ENCODE measurements around the gene DOCK6. TPM values are rescaled to one million over a fixed set of nuclear protein-coding genes. Genes with fewer than 3 reads are reported as not detected.

Gene DOCK6
- total and polyA plus RNA-seq, 5 donors from 2014 or later: 0.07 to 2.8 (median 0.59) TPM; not detected in 1

DNA sequence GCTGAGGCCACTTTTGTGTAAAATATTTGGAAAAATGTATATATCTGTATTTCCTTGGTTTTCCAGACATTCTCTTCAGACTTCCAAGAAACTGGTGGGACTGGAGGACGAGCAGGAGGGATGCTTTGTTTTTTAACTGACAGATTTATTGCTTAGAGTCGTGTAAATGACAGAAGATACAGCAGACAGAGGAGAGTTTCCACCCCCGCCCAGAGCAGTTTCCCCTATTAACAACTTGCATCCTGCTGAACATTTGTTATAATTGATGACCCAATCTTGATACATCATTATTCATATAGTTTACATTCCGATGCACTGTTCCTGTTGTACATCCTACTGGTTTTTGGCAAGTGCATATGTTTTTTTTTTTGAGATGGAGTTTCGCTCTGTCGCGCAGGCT lies 7.1 kb upstream of the DOCK6 start:
- ATAC-seq (ENCODE audit: low read depth in 2 of 2): no peak
- Mint-ChIP-seq H3K27me3 (peaks cover 28% of the 10 kb centered on the region), H3K36me3 (no peaks in the 10 kb centered on the region), H3K27ac (peak overlapping the region in 1 of 3 donors; percentile 38), H3K4me3 (no peak overlapping the region), H3K9me3 (peaks cover 0 to 3% (median 0%) of the 10 kb centered on the region in 7 donors), H3K4me1 (peaks cover 0 to 5% (median 0%) of the 10 kb centered on the region in 4 donors)
- H3K27me3 ChIP-seq (ENCODE audit: control insufficient read depth, insufficient read depth, low read length): peaks cover 2% of the 10 kb centered on the region
- H3K4me1 ChIP-seq (ENCODE audit: control insufficient read depth, insufficient read depth, low read length, poor library complexity, severe bottlenecking): no peaks in the 10 kb centered on the region
- no peaks in the 10 kb centered on the region for H3K9me3 ChIP-seq (ENCODE audit: control insufficient read depth in 2 of 2, low read length in 2 of 2)
- no peak overlapping the region for H3K4me3 ChIP-seq (ENCODE audit: low read depth, low read length)
- no peaks in the 10 kb centered on the region for H3K36me3 ChIP-seq (ENCODE audit: control insufficient read depth, insufficient read depth, low read length)
- no peak overlapping the region for H3K27ac ChIP-seq (ENCODE audit: insufficient read depth, low read length, poor library complexity, severe bottlenecking)
- no peak for DNase-seq

DNA sequence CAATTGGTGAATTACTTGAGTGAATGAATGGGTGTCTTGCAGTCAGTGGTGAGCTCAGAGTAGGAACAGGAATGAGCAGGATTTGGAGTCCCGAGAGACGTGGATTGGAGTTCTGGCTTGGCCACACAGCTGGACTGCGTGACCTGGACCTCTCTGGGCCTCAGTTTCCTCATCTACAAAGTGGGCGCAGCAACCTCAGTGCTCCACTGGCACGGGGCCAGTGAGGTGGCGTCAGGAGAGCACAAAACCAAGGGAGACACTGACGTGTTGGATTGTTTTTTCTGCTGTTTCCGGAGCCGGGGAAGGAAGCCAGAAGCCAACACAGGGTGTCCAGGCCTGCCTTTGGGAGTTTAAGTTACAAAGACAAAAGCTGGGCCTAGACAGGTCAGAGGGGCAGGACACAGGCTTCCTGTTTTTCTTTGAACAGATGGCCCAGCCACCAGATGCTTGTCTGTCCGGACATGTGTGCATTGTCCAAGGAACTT lies 6.5 kb upstream of the DOCK6 start:
- DNase-seq (no peak), ATAC-seq (ENCODE audit: low read depth in 2 of 2) (no peak)
- no peaks in the 10 kb centered on the region for H3K36me3 Mint-ChIP-seq
- Histone ChIP-seq H3K4me3 (ENCODE audit: low read depth, low read length) (no peak overlapping the region), H3K27me3 (ENCODE audit: control insufficient read depth, insufficient read depth, low read length) (peaks cover 2% of the 10 kb centered on the region), H3K9me3 (ENCODE audit: control insufficient read depth in 2 of 2, low read length in 2 of 2) (no peaks in the 10 kb centered on the region), H3K27ac (ENCODE audit: insufficient read depth, low read length, poor library complexity, severe bottlenecking) (no peak overlapping the region), H3K4me1 (ENCODE audit: control insufficient read depth, insufficient read depth, low read length, poor library complexity, severe bottlenecking) (no peaks in the 10 kb centered on the region), H3K36me3 (ENCODE audit: control insufficient read depth, insufficient read depth, low read length) (no peaks in the 10 kb centered on the region)
- peaks cover 0 to 3% (median 0%) of the 10 kb centered on the region in 7 donors for H3K9me3 Mint-ChIP-seq
- H3K4me3 Mint-ChIP-seq: no peak overlapping the region
- peaks cover 0 to 5% (median 0%) of the 10 kb centered on the region in 4 donors for H3K4me1 Mint-ChIP-seq
- H3K27ac Mint-ChIP-seq: no peak overlapping the region
- peaks cover 28% of the 10 kb centered on the region for H3K27me3 Mint-ChIP-seq

DNA sequence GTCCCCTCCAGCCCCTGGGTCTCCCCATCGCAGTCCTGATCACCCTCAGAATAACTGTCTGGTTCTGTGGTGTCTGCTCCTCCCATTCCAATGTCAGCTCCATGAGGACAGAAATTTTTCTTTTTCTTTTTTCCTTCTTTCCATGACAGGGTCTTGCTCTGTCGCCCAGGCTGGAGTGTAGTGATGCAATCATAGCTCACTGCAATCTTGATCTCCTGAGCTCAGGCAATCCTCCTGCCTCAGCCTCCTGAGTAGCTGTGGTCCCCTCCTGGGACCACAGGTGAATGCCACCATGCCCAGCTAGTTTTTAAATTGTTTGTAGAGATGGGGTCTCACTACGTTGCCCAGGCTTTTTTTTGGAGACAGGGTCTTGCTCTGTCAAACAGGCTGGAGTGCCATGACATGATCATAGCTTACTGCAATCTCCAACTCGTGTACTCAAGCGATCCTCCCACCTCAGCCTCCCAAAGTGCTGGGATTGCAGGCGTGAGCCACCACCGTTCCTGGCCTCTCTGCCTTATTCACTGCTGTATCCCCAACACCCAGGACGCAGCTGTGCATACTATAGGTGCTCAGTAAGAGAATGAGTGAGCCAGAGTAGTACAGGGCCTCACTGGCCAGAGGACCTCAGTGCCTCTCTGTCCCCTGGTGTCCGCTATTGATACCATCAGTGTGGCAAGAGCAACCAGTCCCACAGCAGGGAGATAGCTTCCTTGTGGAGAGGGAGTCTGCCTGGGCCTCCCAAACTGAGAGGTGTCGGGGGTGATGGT lies 5.2 kb upstream of the DOCK6 start:
- DNase-seq: no peak
- ATAC-seq (ENCODE audit: low read depth in 2 of 2): no peak
- Histone ChIP-seq H3K27ac (ENCODE audit: insufficient read depth, low read length, poor library complexity, severe bottlenecking) (no peak overlapping the region), H3K27me3 (ENCODE audit: control insufficient read depth, insufficient read depth, low read length) (peaks cover 7% of the 10 kb centered on the region), H3K36me3 (ENCODE audit: control insufficient read depth, insufficient read depth, low read length) (no peaks in the 10 kb centered on the region), H3K9me3 (ENCODE audit: control insufficient read depth in 2 of 2, low read length in 2 of 2) (no peaks in the 10 kb centered on the region), H3K4me1 (ENCODE audit: control insufficient read depth, insufficient read depth, low read length, poor library complexity, severe bottlenecking) (peaks cover 3% of the 10 kb centered on the region), H3K4me3 (ENCODE audit: low read depth, low read length) (no peak overlapping the region)
- H3K4me3 Mint-ChIP-seq: peak overlapping the region in 1 of 4 donors; percentile 68
- H3K36me3 Mint-ChIP-seq: no peaks in the 10 kb centered on the region
- peaks cover 0 to 3% (median 0%) of the 10 kb centered on the region in 7 donors for H3K9me3 Mint-ChIP-seq
- H3K27ac Mint-ChIP-seq: no peak overlapping the region
- H3K4me1 Mint-ChIP-seq: peaks cover 0 to 4% (median 0%) of the 10 kb centered on the region in 4 donors
- peaks cover 28% of the 10 kb centered on the region for H3K27me3 Mint-ChIP-seq

DNA sequence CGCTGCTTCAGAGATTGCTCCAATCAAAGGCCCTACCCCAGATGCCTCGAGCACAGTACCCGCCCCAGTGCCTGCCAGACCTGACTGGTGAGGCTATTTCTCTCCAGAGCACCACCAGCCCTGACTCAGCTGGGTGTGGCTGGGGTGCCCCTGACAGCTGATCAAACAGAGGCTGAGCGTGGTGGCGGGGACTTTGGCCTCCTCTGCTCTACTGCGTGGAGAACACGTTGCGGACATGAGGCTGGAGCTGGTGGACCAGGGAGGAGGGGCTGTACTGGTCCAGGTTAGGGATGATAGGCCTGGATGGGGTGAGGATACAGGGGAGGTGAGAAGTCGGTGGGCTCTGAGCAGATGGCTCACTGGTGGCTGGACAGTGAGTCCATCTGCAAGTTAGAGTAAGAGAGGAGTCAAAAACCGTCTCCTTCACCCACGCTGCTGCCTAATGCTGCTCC lies 3.5 kb upstream of the DOCK6 start:
- H3K4me1 ChIP-seq (ENCODE audit: control insufficient read depth, insufficient read depth, low read length, poor library complexity, severe bottlenecking): peaks cover 9% of the 10 kb centered on the region
- no peaks in the 10 kb centered on the region for H3K36me3 ChIP-seq (ENCODE audit: control insufficient read depth, insufficient read depth, low read length)
- no peak overlapping the region for H3K4me3 ChIP-seq (ENCODE audit: low read depth, low read length)
- H3K27me3 ChIP-seq (ENCODE audit: control insufficient read depth, insufficient read depth, low read length): peaks cover 7% of the 10 kb centered on the region
- Mint-ChIP-seq H3K27ac (no peak overlapping the region), H3K4me1 (peaks cover 0 to 6% (median 0%) of the 10 kb centered on the region in 4 donors), H3K9me3 (peaks cover 0 to 3% (median 0%) of the 10 kb centered on the region in 7 donors), H3K4me3 (no peak overlapping the region), H3K27me3 (peaks cover 28% of the 10 kb centered on the region), H3K36me3 (no peaks in the 10 kb centered on the region)
- H3K27ac ChIP-seq (ENCODE audit: insufficient read depth, low read length, poor library complexity, severe bottlenecking): no peak overlapping the region
- DNase-seq (no peak), ATAC-seq (ENCODE audit: low read depth in 2 of 2) (no peak)
- H3K9me3 ChIP-seq (ENCODE audit: control insufficient read depth in 2 of 2, low read length in 2 of 2): no peaks in the 10 kb centered on the region

DNA sequence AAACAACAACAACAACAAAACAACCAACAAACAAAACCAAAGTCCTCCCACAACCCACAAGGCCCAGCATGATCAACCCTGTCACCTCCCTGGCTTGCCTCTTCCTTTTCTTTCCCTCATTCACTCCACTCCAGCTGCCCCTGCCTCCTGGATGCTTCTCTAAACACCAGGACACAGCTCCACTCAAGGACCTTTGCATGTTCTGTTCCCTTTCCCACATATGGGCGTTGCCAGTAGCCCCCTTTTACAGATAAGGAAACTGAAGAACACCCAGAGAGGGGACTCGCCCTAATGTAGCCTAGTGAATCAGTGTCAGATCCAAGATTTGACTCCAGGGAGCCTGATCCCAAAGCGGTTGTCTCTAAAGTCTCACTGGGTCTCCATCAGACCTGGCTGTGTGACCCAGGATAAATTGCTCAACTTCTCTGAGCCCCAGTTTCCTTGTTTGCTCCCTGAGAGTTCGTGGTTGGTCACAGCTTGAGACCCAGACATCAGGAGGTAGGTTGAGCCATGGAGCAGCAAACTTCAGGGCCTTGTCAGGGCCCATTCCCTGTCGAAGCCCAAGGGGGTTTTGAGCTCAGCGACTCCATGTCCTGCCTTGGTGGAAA lies 3.0 kb upstream of the DOCK6 start:
- Histone ChIP-seq H3K4me3 (ENCODE audit: low read depth, low read length) (no peak overlapping the region), H3K27ac (ENCODE audit: insufficient read depth, low read length, poor library complexity, severe bottlenecking) (no peak overlapping the region), H3K4me1 (ENCODE audit: control insufficient read depth, insufficient read depth, low read length, poor library complexity, severe bottlenecking) (peaks cover 9% of the 10 kb centered on the region), H3K27me3 (ENCODE audit: control insufficient read depth, insufficient read depth, low read length) (peaks cover 7% of the 10 kb centered on the region), H3K36me3 (ENCODE audit: control insufficient read depth, insufficient read depth, low read length) (no peaks in the 10 kb centered on the region), H3K9me3 (ENCODE audit: control insufficient read depth in 2 of 2, low read length in 2 of 2) (no peaks in the 10 kb centered on the region)
- ATAC-seq (ENCODE audit: low read depth in 2 of 2) (no peak), DNase-seq (no peak)
- peaks cover 28% of the 10 kb centered on the region for H3K27me3 Mint-ChIP-seq
- no peaks in the 10 kb centered on the region for H3K36me3 Mint-ChIP-seq
- peak overlapping the region in 2 of 4 donors; percentile 48 to 64 for H3K4me3 Mint-ChIP-seq
- peaks cover 0 to 6% (median 0%) of the 10 kb centered on the region in 4 donors for H3K4me1 Mint-ChIP-seq
- H3K27ac Mint-ChIP-seq: peak overlapping the region; percentile 34 to 81 (median 72)
- peaks cover 0 to 3% (median 0%) of the 10 kb centered on the region in 7 donors for H3K9me3 Mint-ChIP-seq

DNA sequence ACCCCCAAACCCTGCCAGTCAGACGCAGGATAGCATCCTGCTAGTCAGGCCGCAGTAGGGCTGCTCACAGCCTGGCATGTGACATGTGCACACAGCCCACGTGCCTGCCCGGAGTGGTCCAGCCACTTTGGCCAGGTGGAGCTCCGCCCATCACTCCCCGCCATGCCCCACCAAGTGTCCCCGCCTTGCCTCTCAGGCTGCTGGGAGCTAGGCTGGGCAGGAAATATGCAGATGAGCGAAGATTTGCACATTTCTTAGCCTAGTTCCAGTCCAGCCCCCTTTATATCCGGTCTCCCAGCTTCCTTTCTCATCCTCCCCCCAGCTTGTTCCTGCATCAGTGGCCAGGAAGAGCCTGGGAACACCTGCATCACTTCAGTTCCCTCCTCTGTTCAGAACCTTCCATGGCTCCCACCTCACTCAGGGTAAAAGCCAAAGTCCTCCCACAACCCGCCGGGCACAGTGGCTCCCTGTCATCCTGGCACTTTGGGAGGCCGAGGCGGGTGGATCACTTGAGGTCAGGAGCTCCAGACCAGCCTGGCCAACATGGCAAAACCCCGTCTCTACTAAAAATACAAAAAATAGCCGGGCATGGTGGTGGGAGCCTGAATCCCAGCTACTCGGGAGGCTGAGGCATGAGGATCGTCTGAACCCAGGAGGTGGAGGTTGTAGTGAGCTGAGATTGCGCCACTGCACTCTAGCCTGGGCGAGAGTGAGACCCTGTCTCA lies 2.3 kb upstream of the DOCK6 start:
- no peak for DNase-seq
- Histone ChIP-seq H3K27me3 (ENCODE audit: control insufficient read depth, insufficient read depth, low read length) (peaks cover 7% of the 10 kb centered on the region), H3K36me3 (ENCODE audit: control insufficient read depth, insufficient read depth, low read length) (no peaks in the 10 kb centered on the region), H3K4me3 (ENCODE audit: low read depth, low read length) (no peak overlapping the region), H3K9me3 (ENCODE audit: control insufficient read depth in 2 of 2, low read length in 2 of 2) (no peaks in the 10 kb centered on the region), H3K27ac (ENCODE audit: insufficient read depth, low read length, poor library complexity, severe bottlenecking) (no peak overlapping the region), H3K4me1 (ENCODE audit: control insufficient read depth, insufficient read depth, low read length, poor library complexity, severe bottlenecking) (peaks cover 9% of the 10 kb centered on the region)
- Mint-ChIP-seq H3K36me3 (no peaks in the 10 kb centered on the region), H3K9me3 (peaks cover 0 to 3% (median 0%) of the 10 kb centered on the region in 7 donors), H3K4me3 (peak overlapping the region; percentile 44 to 78 (median 62)), H3K27ac (peak overlapping the region in 2 of 3 donors; percentile 6 to 72), H3K4me1 (peaks cover 0 to 6% (median 0%) of the 10 kb centered on the region in 4 donors), H3K27me3 (peaks cover 28% of the 10 kb centered on the region)
- no peak for ATAC-seq (ENCODE audit: low read depth in 2 of 2)

DNA sequence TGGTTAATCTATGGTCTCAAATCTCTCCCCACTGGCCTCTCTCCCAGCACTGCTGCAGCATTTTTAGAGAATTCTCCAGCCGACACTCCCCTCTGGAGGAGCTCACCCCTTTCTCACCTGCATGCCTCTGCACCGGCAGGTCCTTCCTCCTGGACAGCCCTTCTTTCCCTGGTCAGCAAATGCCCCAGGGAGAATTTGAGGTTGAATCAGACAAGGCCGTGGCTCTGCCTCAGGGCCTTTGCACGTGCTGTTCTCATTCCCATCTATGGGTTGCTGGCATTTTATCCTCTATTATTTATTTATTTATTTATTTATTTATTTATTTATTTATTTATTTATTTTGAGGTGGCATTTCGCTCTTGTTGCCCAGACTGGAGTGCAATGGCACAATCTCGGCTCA lies 1.4 kb upstream of the DOCK6 start:
- ATAC-seq (ENCODE audit: low read depth in 2 of 2) (no peak), DNase-seq (no peak)
- peaks cover 0 to 6% (median 0%) of the 10 kb centered on the region in 4 donors for H3K4me1 Mint-ChIP-seq
- peak overlapping the region in 1 of 3 donors; percentile 81 for H3K27ac Mint-ChIP-seq
- H3K4me3 ChIP-seq (ENCODE audit: low read depth, low read length): no peak overlapping the region
- H3K4me1 ChIP-seq (ENCODE audit: control insufficient read depth, insufficient read depth, low read length, poor library complexity, severe bottlenecking): peaks cover 9% of the 10 kb centered on the region
- no peaks in the 10 kb centered on the region for H3K9me3 ChIP-seq (ENCODE audit: control insufficient read depth in 2 of 2, low read length in 2 of 2)
- H3K27me3 Mint-ChIP-seq: peaks cover 25% of the 10 kb centered on the region
- peak overlapping the region in 1 of 4 donors; percentile 77 for H3K4me3 Mint-ChIP-seq
- no peaks in the 10 kb centered on the region for H3K36me3 Mint-ChIP-seq
- H3K27ac ChIP-seq (ENCODE audit: insufficient read depth, low read length, poor library complexity, severe bottlenecking): no peak overlapping the region
- peaks cover 0 to 3% (median 0%) of the 10 kb centered on the region in 7 donors for H3K9me3 Mint-ChIP-seq
- no peaks in the 10 kb centered on the region for H3K36me3 ChIP-seq (ENCODE audit: control insufficient read depth, insufficient read depth, low read length)
- peaks cover 5% of the 10 kb centered on the region for H3K27me3 ChIP-seq (ENCODE audit: control insufficient read depth, insufficient read depth, low read length)
